ENCODE measurements around the gene CATSPER1.

DNA sequence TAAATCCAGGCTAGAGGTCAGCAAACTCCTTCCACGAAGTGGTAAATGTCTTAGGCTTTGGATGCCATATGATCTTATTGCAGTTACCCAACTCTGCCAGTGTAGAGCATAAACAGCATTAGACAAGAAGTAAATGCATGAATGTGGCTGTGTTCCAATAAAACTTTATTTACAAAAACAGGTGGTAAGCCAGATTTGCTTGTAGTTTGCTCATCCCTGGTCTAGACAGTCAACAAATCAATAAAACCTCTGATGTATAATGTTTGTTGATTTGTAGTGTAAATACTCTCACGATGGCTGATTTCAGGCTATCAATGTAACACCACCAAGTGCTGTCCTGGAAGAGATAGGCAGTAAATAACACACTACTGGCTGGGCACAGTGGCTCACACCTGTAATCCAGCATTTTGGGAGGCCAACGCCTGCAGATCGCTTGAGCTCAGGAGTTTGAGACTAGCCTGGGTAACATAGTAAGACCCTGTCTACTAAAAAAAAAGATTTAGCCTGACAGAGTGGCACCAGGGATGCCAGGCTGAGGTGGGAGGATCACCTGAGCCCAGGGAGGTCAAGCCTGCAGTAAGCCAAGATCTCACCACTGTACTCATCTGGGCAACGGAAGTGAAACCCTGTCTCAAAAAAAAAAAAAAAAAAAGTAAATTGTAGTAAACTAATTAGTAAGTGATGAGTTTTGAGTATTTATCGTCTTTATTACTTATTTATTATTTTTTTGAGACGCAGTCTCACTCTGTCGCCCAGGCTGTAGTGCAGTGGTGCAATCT lies 6.9 kb upstream of the CATSPER1 start:
- TF ChIP-seq, protein P1, sequence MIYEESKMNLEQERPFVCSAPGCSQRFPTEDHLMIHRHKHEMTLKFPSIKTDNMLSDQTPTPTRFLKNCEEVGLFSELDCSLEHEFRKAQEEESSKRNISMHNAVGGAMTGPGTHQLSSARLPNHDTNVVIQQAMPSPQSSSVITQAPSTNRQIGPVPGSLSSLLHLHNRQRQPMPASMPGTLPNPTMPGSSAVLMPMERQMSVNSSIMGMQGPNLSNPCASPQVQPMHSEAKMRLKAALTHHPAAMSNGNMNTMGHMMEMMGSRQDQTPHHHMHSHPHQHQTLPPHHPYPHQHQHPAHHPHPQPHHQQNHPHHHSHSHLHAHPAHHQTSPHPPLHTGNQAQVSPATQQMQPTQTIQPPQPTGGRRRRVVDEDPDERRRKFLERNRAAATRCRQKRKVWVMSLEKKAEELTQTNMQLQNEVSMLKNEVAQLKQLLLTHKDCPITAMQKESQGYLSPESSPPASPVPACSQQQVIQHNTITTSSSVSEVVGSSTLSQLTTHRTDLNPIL (CRISPR knock-in tag; IDR thresholded peaks at IDR 0.05; ENCODE audit: low read depth): no peak
- no peak for TF ChIP-seq RARB (CRISPR knock-in tag; IDR thresholded peaks at IDR 0.05)
- no peak for TF ChIP-seq ZFP30 (CRISPR knock-in tag; IDR thresholded peaks at IDR 0.05)
- no peak for TF ChIP-seq GLIS3 (CRISPR knock-in tag; IDR thresholded peaks at IDR 0.05)
